Measurements from ENCODE around the gene KIAA1549.

Gene KIAA1549

GRCh38 chr7:138853448-138853847 lies 127.7 kb downstream of the KIAA1549 start:
- no peak for DNase-seq (ENCODE audit: low read depth)
- H3K4me3 ChIP-seq (ENCODE audit: low read length), result no peak overlapping the region
- TF ChIP-seq, protein P1, sequence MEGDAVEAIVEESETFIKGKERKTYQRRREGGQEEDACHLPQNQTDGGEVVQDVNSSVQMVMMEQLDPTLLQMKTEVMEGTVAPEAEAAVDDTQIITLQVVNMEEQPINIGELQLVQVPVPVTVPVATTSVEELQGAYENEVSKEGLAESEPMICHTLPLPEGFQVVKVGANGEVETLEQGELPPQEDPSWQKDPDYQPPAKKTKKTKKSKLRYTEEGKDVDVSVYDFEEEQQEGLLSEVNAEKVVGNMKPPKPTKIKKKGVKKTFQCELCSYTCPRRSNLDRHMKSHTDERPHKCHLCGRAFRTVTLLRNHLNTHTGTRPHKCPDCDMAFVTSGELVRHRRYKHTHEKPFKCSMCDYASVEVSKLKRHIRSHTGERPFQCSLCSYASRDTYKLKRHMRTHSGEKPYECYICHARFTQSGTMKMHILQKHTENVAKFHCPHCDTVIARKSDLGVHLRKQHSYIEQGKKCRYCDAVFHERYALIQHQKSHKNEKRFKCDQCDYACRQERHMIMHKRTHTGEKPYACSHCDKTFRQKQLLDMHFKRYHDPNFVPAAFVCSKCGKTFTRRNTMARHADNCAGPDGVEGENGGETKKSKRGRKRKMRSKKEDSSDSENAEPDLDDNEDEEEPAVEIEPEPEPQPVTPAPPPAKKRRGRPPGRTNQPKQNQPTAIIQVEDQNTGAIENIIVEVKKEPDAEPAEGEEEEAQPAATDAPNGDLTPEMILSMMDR (IDR thresholded peaks at IDR 0.05; ENCODE audit: insufficient read depth, low read depth, low read length, missing control alignments), result no peak

GRCh38 chr7:138852469-138852868 lies 128.7 kb downstream of the KIAA1549 start:
- TF ChIP-seq, protein P1 (IDR thresholded peaks at IDR 0.05; ENCODE audit: insufficient read depth, low read depth, low read length, missing control alignments), result no peak
- DNase-seq (ENCODE audit: low read depth), result no peak
- no peak overlapping the region for H3K4me3 ChIP-seq (ENCODE audit: low read length)

DNA sequence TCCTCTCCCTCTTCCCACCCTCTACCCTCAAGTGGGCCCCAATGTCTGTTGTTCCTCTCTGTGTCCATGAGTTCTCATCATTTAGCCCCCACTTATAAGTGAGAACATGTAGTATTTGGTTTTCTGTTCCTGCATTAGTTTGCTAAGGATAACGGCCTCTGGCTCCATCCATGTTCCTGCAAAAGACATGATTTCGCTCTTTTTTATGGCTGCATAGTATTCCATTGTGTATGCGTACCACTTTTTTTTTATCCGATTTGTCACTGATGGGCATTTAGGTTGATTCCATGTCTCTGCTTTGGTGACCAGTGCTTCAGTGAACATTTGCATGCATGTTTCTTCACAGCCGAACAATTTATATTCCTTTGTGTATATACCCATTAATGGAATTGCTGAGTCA lies 131.5 kb downstream of the KIAA1549 start:
- no peak for DNase-seq (ENCODE audit: low read depth)
- H3K4me3 ChIP-seq (ENCODE audit: low read length), result no peak overlapping the region
- TF ChIP-seq, protein P1 (IDR thresholded peaks at IDR 0.05; ENCODE audit: insufficient read depth, low read depth, low read length, missing control alignments), result no peak

DNA sequence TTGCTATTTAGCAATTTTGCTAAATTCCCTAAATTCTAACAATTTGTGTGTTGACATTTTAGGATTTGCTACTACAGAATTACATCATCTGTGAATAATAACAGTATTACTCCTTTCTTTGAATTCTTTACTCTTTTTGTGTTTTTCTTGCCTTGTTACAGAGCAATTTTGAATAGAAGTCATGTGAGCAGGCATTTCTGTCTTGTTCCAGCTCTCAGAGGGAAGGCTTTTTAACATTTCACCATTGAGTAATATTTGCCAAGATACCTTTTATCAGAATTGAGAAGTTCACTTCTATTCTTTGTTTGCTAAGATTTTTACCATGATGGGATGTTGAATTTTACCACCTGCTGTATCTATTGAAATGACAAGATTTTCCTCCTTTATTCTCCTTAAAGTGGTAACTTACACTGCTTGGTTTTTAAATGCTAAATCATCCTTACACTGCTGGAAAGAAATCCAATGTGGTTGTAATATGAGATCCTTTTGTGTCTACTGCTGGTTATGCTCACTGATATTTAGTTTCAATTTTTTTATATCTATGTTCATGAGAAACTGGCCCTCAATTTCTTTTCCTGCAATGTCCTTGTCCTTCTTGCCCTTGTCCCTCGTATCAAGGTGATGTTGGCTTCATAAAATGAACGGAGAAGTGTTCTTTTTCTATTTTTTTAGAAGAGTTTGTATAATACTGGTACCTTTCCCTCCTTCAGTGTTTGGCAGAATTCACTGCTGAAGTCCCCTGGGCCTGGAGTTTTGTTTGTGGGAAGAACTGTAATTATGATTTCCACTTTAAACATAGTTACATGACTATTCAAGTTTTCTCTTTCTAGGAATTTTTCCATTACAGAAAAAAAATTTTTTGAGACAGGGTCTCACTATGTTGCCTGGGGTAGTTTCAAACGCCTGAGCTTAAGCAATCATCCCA lies 132.9 kb downstream of the KIAA1549 start:
- H3K4me3 ChIP-seq (ENCODE audit: low read length), result no peak overlapping the region
- no peak for DNase-seq (ENCODE audit: low read depth)
- TF ChIP-seq, protein P1 (IDR thresholded peaks at IDR 0.05; ENCODE audit: insufficient read depth, low read depth, low read length, missing control alignments), result no peak

GRCh38 chr7:138845711-138846110 lies 135.5 kb downstream of the KIAA1549 start:
- no peak for DNase-seq (ENCODE audit: low read depth)
- TF ChIP-seq, protein P1 (IDR thresholded peaks at IDR 0.05; ENCODE audit: insufficient read depth, low read depth, low read length, missing control alignments), result no peak
- H3K4me3 ChIP-seq (ENCODE audit: low read length), result no peak overlapping the region

DNA sequence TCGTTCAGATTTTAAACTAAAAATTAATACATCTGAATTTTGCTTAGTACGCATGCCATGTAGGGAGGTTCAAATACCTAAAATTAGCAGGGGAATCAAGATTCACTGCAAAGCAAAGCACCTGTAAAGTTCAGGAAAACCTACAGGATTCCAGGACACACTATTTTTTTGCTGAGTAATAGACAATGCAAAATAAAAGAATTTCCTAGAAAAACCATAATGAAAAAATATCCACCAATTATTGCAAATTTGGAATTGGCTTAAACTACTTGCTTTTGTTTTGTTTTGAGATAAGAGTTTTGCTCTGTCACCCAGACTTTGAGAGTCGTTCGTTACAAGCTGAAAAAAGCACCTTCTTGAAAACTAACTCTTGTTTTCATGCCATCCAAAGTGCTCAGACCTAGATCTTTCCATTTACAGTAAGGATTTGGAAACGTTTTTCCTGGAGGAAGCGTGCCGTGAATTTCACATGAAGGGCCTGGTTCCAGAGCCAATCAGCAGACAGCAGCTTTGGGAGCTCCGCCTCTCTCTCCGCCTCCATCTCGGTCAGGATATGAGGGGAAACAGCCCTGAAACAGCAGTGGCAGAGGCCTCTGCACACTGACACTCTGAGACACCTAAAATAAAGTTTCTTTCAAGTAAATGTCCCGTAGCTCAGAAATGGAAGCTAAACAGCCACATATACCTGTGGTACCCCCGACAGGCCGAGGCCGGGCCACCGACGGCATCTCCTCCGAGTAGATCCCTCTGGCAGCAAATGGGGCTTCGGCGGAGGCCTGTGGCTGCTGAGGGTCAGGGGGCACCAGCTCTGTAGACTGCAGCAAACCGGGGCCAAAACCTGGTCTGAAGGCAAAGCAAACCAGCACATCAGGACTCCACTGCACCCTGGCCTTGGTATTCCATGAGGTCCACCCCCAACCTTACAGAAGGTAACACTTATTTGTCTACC lies 137.3 kb downstream of the KIAA1549 start:
- TF ChIP-seq, protein P1 (IDR thresholded peaks at IDR 0.05; ENCODE audit: insufficient read depth, low read depth, low read length, missing control alignments), result no peak
- no peak for DNase-seq (ENCODE audit: low read depth)
- no peak overlapping the region for H3K4me3 ChIP-seq (ENCODE audit: low read length)
